GM18505 (cell line): ENCODE data around the gene LYL1.

Experiments used
- ATAC-seq: cut with Tn5 transposase; IDR thresholded peaks from one replicate; pipeline ENCODE4 v1.9.1; 2021; ENCODE audit not compliant: unreplicated experiment
- POLR2A ChIP-seq: IDR thresholded peaks from 4 replicates; pipeline ENCODE4 v1.6.1; 2011; ENCODE audit warnings: borderline replicate concordance; ENCODE audit not compliant: insufficient read depth, insufficient read length; ENCODE audit errors: extremely low read depth

The LYL1 gene

GRCh38 chr19:13066226-13066625, 36.4 kb downstream of the LYL1 start:
- no peak for TF ChIP-seq POLR2A
- no peak for ATAC-seq

GRCh38 chr19:13064092-13064489, 38.6 kb downstream of the LYL1 start:
- no peak for TF ChIP-seq POLR2A
- no peak for ATAC-seq

GRCh38 chr19:13063461-13064091, 39.1 kb downstream of the LYL1 start:
- TF ChIP-seq POLR2A: no peak

GRCh38 chr19:13062317-13062716, 40.3 kb downstream of the LYL1 start:
- TF ChIP-seq POLR2A: no peak
- ATAC-seq: no peak

More at GRCh38 chr19:13063461-13064091, 39.1 kb downstream of the LYL1 start:
- no peak for ATAC-seq

GRCh38 chr19:13060964-13061927, 41.4 kb downstream of the LYL1 start:
- TF ChIP-seq POLR2A: no peak
- peak; percentile 53 for ATAC-seq

GRCh38 chr19:13060233-13060963, 42.3 kb downstream of the LYL1 start:
- no peak for TF ChIP-seq POLR2A
- ATAC-seq: no peak

GRCh38 chr19:13058951-13059660, 43.6 kb downstream of the LYL1 start:
- ATAC-seq: no peak
- TF ChIP-seq POLR2A: no peak

GRCh38 chr19:13057744-13058143, 44.9 kb downstream of the LYL1 start:
- ATAC-seq: no peak
- no peak for TF ChIP-seq POLR2A

GRCh38 chr19:13057147-13057572, 45.5 kb downstream of the LYL1 start:
- ATAC-seq: no peak
- no peak for TF ChIP-seq POLR2A

GRCh38 chr19:13056052-13056660, 46.5 kb downstream of the LYL1 start:
- no peak for ATAC-seq
- no peak for TF ChIP-seq POLR2A

- TF ChIP-seq POLR2A: no peak
- ATAC-seq: no peak
Measured at GRCh38 chr19:13055213-13056051, 47.2 kb downstream of the LYL1 start.
